OCI-LY1 (cell line): ENCODE results near the gene MACIR.

Experiments
- H2AFZ ChIP-seq: fragments of 200-600 bp; sonication (generic), shearing (Covaris generic); 2 replicates; pipeline ENCODE4 v1.6.0; 2014; ENCODE audit warnings: antibody characterized with exemption, mild to moderate bottlenecking, low read length
- H3F3A ChIP-seq: fragments of 200-600 bp; sonication (generic), shearing (Covaris generic); 2 replicates; pipeline ENCODE4 v1.6.0; 2014; ENCODE audit warnings: mild to moderate bottlenecking, antibody characterized with exemption, low read length, moderate library complexity; ENCODE audit not compliant: insufficient read depth
- H3K27ac ChIP-seq: fragments of 200-600 bp; sonication (generic); 2 replicates; pipeline ENCODE4 v1.5.1; 2014; ENCODE audit warnings: low read length, mixed run types, mild to moderate bottlenecking, low read depth; ENCODE audit not compliant: poor library complexity, severe bottlenecking
- H3K27me3 ChIP-seq: fragments of 200-600 bp; sonication (generic); 2 replicates; pipeline ENCODE4 v1.6.0; 2014; ENCODE audit warnings: antibody characterized with exemption, mild to moderate bottlenecking, low read length, moderate library complexity; ENCODE audit not compliant: insufficient read depth
- H3K36me3 ChIP-seq: fragments of 200-600 bp; sonication (generic); 2 replicates; pipeline ENCODE4 v1.6.1; 2014; ENCODE audit warnings: mild to moderate bottlenecking, antibody characterized with exemption, low read length, moderate library complexity, mixed read lengths; ENCODE audit not compliant: insufficient read depth
- H3K4me1 ChIP-seq: fragments of 200-600 bp; sonication (generic); 2 replicates; pipeline ENCODE4 v1.5.1; 2014; ENCODE audit warnings: mild to moderate bottlenecking, low read length, moderate library complexity; ENCODE audit not compliant: insufficient read depth, severe bottlenecking
- H3K4me2 ChIP-seq: fragments of 200-600 bp; sonication (generic), shearing (Covaris generic); 2 replicates; pipeline ENCODE4 v1.6.1; 2014; ENCODE audit warnings: low read length
- H3K4me3 ChIP-seq: fragments of 200-600 bp; sonication (generic); 2 replicates; pipeline ENCODE4 v1.5.1; 2014; ENCODE audit warnings: low read length, low read depth, mild to moderate bottlenecking, mixed read lengths; ENCODE audit not compliant: poor library complexity, severe bottlenecking
- H3K79me2 ChIP-seq: fragments of 200-600 bp; shearing (Covaris generic); 2 replicates; pipeline ENCODE4 v1.6.1; 2016; ENCODE audit warnings: mixed run types, low read length, mixed read lengths; ENCODE audit not compliant: insufficient read depth
- H3K9ac ChIP-seq: fragments of 200-600 bp; sonication (generic), shearing (Covaris generic); 2 replicates; pipeline ENCODE4 v1.6.1; 2014; ENCODE audit warnings: mild to moderate bottlenecking, low read length, mixed read lengths
- H3K9me2 ChIP-seq: fragments of 200-600 bp; sonication (generic), shearing (Covaris generic); 2 replicates; pipeline ENCODE4 v1.6.1; 2014; ENCODE audit warnings: low read depth, mild to moderate bottlenecking, low read length, mixed read lengths
- H3K9me3 ChIP-seq: fragments of 200-600 bp; shearing (Covaris generic); 2 replicates; pipeline ENCODE4 v1.6.1; 2014; ENCODE audit warnings: low read length, mixed read lengths
- H4K20me1 ChIP-seq: fragments of 200-600 bp; sonication (generic), shearing (Covaris generic); 2 replicates; pipeline ENCODE4 v1.6.0; 2016; ENCODE audit warnings: mild to moderate bottlenecking, low read length; ENCODE audit not compliant: insufficient read depth
- CTCF ChIP-seq: fragments of 200-600 bp; sonication (generic), shearing (Covaris generic); IDR thresholded peaks from 2 replicates; pipeline ENCODE4 v1.5.1; 2017; ENCODE audit warnings: mild to moderate bottlenecking, antibody characterized with exemption, low read length, moderate library complexity, mixed read lengths
- EZH2 ChIP-seq: fragments of 200-600 bp; sonication (generic), shearing (Covaris generic); IDR thresholded peaks from 2 replicates; pipeline ENCODE4 v1.8.0; 2017; ENCODE audit warnings: borderline replicate concordance, mixed run types, mild to moderate bottlenecking, antibody characterized with exemption, low read length, moderate library complexity, mixed read lengths

The MACIR gene

GRCh38 chr5:103256178-103256577 lies 2.4 kb upstream of the MACIR start:
- no peaks in the 10 kb centered on the region for H4K20me1 ChIP-seq
- no peaks in the 10 kb centered on the region for H3K27me3 ChIP-seq
- no peaks in the 10 kb centered on the region for H3K36me3 ChIP-seq
- H3K4me2 ChIP-seq: no peak overlapping the region
- H3K27ac ChIP-seq: no peak overlapping the region
- H3K4me3 ChIP-seq: no peak overlapping the region
- no peak overlapping the region for H3K9ac ChIP-seq
- no peaks in the 10 kb centered on the region for H3F3A ChIP-seq
- H3K9me2 ChIP-seq: no peaks in the 10 kb centered on the region
- H3K79me2 ChIP-seq: no peaks in the 10 kb centered on the region
- H3K9me3 ChIP-seq: no peaks in the 10 kb centered on the region
- H3K4me1 ChIP-seq: peaks cover 15% of the 10 kb centered on the region
- TF ChIP-seq EZH2 (no peak), CTCF (peak; percentile 37; the same call in 1 of the 2 replicates)
- H2AFZ ChIP-seq: no peak overlapping the region

- H3K9me2 ChIP-seq: no peaks in the 10 kb centered on the region
- no peaks in the 10 kb centered on the region for H3K36me3 ChIP-seq
- H3K9me3 ChIP-seq: no peaks in the 10 kb centered on the region
- peak overlapping the region; percentile 92 for H3K4me2 ChIP-seq
- no peaks in the 10 kb centered on the region for H3K79me2 ChIP-seq
- H3K27ac ChIP-seq: no peak overlapping the region
- no peaks in the 10 kb centered on the region for H4K20me1 ChIP-seq
- no peaks in the 10 kb centered on the region for H3K27me3 ChIP-seq
- peak overlapping the region; percentile 69 for H3K9ac ChIP-seq
- TF ChIP-seq CTCF: no peak
- no peak for TF ChIP-seq EZH2
- no peak overlapping the region for H2AFZ ChIP-seq
- H3K4me3 ChIP-seq: peak overlapping the region; percentile 79
- H3K4me1 ChIP-seq: peaks cover 15% of the 10 kb centered on the region
- H3F3A ChIP-seq: no peaks in the 10 kb centered on the region
These were observed 568 bp downstream of the MACIR start for GRCh38 chr5:103258957-103259704.

GRCh38 chr5:103259705-103260355 lies 1.3 kb downstream of the MACIR start:
- Histone ChIP-seq H3K79me2 (no peaks in the 10 kb centered on the region), H3K27ac (no peak overlapping the region)

More at GRCh38 chr5:103259705-103260355, 1.3 kb downstream of the MACIR start:
- Histone ChIP-seq H3K4me3 (peak overlapping the region; percentile 79), H3K9me3 (no peaks in the 10 kb centered on the region), H4K20me1 (no peaks in the 10 kb centered on the region), H3K4me1 (peaks cover 15% of the 10 kb centered on the region), H3K27me3 (no peaks in the 10 kb centered on the region), H3K36me3 (no peaks in the 10 kb centered on the region), H3F3A (no peaks in the 10 kb centered on the region), H2AFZ (no peak overlapping the region), H3K9me2 (no peaks in the 10 kb centered on the region), H3K9ac (peak overlapping the region; percentile 69), H3K4me2 (peak overlapping the region; percentile 92)
- TF ChIP-seq CTCF: no peak
- TF ChIP-seq EZH2: no peak
